HL-60 (cell line): ENCODE data around the gene PRPSAP1.

ENCODE experiments used
- DNase-seq, 2 experiments: peaks; one replicate each; pipeline ENCODE4 v3.0.0-alpha.2; 2010 to 2020; ENCODE audit warnings: low read depth in 1 of 2, low spot score in 1 of 2
- H3K27ac ChIP-seq: fragments of 250-450 bp; sonication (Bioruptor Pico); replicated peaks from 2 replicates; pipeline ENCODE4 v1.5.1; 2020; ENCODE audit warnings: mild to moderate bottlenecking, moderate library complexity
- H3K27me3 ChIP-seq: fragments of 250-450 bp; sonication (Bioruptor Pico); 2 replicates; pipeline ENCODE4 v1.5.1; 2021; ENCODE audit warnings: mild to moderate bottlenecking, moderate library complexity; ENCODE audit not compliant: insufficient read depth, poor library complexity, severe bottlenecking
- H3K4me3 ChIP-seq: replicated peaks from 2 replicates; pipeline ENCODE4 v1.5.1; 2011; ENCODE audit warnings: mild to moderate bottlenecking, control low read depth, low read length; ENCODE audit not compliant: insufficient read depth
- GABPA ChIP-seq: IDR thresholded peaks from 2 replicates; pipeline ENCODE4 v1.6.1; 2012; ENCODE audit warnings: low read depth
- POLR2AphosphoS5 ChIP-seq: IDR thresholded peaks from 2 replicates; pipeline ENCODE4 v1.6.1; 2012; ENCODE audit warnings: low read depth
- SPI1 ChIP-seq: IDR thresholded peaks from 2 replicates; pipeline ENCODE4 v1.6.1; 2012; ENCODE audit warnings: low read depth, mild to moderate bottlenecking, borderline replicate concordance
- TF ChIP-seq, protein P1 (sequence below): IDR thresholded peaks from one replicate; pipeline ENCODE4 v1.5.1; 2011; ENCODE audit warnings: low read length, control low read depth, inconsistent platforms; ENCODE audit not compliant: insufficient read depth
- TF ChIP-seq, protein P2 (sequence below): IDR thresholded peaks from 2 replicates; pipeline ENCODE4 v1.6.1; 2012; ENCODE audit warnings: low read depth; ENCODE audit not compliant: insufficient replicate concordance

Gene PRPSAP1

DNA sequence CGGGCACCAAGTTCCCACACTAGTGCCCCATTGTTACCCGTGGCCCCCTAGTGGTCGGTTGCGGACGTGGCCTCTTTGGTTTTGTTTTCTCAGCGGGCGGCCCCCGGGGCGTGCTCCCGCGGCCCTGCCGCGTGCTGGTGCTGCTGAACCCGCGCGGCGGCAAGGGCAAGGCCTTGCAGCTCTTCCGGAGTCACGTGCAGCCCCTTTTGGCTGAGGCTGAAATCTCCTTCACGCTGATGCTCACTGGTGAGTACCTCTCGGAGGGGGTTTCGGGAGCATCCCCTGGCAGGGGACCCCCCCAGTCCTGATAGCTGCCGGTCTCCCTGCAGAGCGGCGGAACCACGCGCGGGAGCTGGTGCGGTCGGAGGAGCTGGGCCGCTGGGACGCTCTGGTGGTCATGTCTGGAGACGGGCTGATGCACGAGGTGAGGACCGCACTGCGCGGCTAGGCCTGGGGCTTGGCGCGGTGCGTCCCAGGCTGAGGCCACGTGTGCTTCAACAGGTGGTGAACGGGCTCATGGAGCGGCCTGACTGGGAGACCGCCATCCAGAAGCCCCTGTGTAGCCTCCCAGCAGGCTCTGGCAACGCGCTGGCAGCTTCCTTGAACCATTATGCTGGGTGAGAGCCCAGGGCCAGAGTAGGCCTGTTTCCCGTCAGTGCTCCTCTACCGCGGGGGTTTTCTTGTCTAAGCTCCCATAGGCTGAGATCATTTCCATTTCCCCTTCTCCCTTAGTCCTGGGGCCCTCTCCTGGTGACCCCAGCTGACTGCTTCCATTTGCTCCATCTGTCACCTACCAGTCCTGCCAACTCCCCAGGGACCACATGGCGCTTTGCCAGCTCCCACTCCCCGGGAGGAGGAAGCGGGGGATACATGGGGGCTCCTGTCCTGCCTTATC lies 32.4 kb upstream of the PRPSAP1 start:
- Histone ChIP-seq H3K4me3 (peak overlapping the region; percentile 58; the same call in 1 of the 2 replicates), H3K27ac (no peak overlapping the region), H3K27me3 (peaks cover 7% of the 10 kb centered on the region)
- DNase-seq, result peak in 1 of 2 experiments; percentile 86
- TF ChIP-seq, protein P1, sequence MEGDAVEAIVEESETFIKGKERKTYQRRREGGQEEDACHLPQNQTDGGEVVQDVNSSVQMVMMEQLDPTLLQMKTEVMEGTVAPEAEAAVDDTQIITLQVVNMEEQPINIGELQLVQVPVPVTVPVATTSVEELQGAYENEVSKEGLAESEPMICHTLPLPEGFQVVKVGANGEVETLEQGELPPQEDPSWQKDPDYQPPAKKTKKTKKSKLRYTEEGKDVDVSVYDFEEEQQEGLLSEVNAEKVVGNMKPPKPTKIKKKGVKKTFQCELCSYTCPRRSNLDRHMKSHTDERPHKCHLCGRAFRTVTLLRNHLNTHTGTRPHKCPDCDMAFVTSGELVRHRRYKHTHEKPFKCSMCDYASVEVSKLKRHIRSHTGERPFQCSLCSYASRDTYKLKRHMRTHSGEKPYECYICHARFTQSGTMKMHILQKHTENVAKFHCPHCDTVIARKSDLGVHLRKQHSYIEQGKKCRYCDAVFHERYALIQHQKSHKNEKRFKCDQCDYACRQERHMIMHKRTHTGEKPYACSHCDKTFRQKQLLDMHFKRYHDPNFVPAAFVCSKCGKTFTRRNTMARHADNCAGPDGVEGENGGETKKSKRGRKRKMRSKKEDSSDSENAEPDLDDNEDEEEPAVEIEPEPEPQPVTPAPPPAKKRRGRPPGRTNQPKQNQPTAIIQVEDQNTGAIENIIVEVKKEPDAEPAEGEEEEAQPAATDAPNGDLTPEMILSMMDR, result peak; percentile 79
- TF ChIP-seq, protein P2, sequence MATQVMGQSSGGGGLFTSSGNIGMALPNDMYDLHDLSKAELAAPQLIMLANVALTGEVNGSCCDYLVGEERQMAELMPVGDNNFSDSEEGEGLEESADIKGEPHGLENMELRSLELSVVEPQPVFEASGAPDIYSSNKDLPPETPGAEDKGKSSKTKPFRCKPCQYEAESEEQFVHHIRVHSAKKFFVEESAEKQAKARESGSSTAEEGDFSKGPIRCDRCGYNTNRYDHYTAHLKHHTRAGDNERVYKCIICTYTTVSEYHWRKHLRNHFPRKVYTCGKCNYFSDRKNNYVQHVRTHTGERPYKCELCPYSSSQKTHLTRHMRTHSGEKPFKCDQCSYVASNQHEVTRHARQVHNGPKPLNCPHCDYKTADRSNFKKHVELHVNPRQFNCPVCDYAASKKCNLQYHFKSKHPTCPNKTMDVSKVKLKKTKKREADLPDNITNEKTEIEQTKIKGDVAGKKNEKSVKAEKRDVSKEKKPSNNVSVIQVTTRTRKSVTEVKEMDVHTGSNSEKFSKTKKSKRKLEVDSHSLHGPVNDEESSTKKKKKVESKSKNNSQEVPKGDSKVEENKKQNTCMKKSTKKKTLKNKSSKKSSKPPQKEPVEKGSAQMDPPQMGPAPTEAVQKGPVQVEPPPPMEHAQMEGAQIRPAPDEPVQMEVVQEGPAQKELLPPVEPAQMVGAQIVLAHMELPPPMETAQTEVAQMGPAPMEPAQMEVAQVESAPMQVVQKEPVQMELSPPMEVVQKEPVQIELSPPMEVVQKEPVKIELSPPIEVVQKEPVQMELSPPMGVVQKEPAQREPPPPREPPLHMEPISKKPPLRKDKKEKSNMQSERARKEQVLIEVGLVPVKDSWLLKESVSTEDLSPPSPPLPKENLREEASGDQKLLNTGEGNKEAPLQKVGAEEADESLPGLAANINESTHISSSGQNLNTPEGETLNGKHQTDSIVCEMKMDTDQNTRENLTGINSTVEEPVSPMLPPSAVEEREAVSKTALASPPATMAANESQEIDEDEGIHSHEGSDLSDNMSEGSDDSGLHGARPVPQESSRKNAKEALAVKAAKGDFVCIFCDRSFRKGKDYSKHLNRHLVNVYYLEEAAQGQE, result no peak

DNA sequence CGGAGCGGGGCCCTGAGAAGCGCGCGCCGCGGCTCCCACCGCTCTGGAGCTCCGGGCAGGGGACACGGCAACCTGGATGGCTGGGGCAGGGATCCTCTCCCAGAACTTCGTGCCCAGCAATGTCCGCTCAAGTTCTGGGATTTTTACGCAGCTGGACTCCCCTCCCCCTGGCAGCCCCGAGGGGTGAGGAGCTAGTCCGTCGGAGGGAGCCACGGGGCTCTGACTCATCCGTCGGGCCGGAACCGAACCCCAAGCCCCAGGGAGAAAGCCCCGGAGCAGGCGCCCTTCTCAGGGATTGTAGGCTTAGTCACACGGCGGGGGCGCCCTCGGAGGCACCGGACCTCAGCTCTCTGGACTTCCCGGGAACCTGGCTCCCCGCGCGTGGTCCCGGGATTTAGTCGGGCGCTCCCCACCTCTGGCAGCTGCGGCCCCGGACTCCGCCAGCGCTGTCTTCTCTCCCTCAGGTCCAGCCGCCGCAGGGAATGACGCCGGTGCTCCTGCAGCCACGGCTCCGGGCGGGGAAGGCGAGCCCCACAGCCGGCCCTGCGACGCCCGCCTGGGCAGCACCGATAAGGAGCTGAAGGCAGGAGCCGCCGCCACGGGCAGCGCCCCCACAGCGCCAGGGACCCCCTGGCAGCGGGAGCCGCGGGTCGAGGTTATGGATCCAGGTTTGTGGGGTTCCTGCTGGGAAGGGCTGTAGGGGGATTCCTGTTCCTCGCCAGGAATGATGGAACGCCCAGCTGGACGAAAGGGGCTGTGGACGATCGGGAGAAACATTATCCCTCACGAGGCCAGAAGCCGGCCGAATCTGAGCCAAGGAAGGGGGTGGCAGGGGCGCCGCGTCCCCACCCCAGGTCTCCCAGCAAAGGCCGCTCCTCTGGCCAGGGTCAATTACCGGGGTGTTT lies 31.5 kb upstream of the PRPSAP1 start:
- no peak overlapping the region for H3K27ac ChIP-seq
- DNase-seq, result no peak
- H3K4me3 ChIP-seq, result peak overlapping the region; percentile 58
- H3K27me3 ChIP-seq, result peaks cover 7% of the 10 kb centered on the region
- TF ChIP-seq SPI1 (no peak), GABPA (no peak), POLR2AphosphoS5 (no peak)
- TF ChIP-seq, protein P1, result no peak
- TF ChIP-seq, protein P2, result no peak

DNA sequence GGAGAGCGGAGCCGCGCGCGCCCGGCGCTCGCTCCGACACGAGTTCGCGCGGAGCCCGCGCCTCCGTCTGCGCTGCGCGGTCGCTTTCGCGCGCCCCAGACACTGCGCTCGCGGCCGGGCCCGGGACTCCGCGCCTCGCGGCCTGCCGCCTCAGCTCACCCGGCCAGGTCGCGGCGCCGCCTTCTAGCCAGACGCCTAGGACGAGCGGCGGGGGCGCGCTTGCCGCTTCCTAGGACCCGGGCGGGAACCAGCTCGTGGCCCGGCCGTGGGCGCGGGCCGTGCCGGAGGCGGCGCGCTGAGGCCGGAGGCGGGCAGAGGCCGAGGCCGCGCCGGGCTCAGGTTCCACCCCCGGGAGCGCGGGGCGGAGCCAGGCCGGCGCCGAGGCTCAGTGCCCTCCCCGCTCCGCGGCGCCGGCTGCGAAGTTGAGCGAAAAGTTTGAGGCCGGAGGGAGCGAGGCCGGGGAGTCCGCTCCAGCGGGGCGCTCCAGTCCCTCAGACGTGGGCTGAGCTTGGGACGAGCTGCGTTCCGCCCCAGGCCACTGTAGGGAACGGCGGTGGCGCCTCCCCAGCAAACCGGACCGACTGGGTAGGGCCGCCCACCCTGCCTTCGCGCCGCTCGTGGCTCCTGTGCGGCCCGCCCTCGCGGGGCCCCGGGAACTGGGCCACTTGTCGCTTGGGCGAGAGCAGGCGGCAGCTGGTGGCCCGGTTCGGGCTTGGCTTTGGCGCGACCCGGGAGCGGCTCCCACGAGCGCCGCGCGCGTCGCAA lies 30.7 kb upstream of the PRPSAP1 start, which contains the start of gene SPHK1:
Gene SPHK1 (plus strand): TSS at position 388 of the 765 bp plus-strand sequence. CDS start 1,036 bp downstream, outside the sequence.
- H3K27ac ChIP-seq, result peak within 1 kb of the TSS; percentile 46
- DNase-seq, result peak in 1 of 2 experiments; percentile 60
- TF ChIP-seq, protein P2, result no peak
- no peak for TF ChIP-seq GABPA
- TF ChIP-seq, protein P1, result no peak
- TF ChIP-seq SPI1, result no peak
- TF ChIP-seq POLR2AphosphoS5, result no peak
- peak within 1 kb of the TSS; percentile 58 for H3K4me3 ChIP-seq
- peaks cover 7% of the 10 kb centered on the region for H3K27me3 ChIP-seq
